Pulmonary artery endothelial cell (primary cell): ENCODE results near the gene SLC2A8. TPM values are rescaled to one million over a fixed set of nuclear protein-coding genes. Genes with fewer than 3 reads are reported as not detected.

Experiments
- DNase-seq: peaks from one replicate; pipeline ENCODE4 v3.0.0-alpha.2; 2011; ENCODE audit warnings: low read depth, low spot score
- total RNA-seq: library from RNA; depleted of rRNA; stranded (reverse); fragments of >200 nt; gene quantifications from 2 replicates; pipeline ENCODE4 v1.2.3, GENCODE V29; 2014

The SLC2A8 gene
- total RNA-seq, 1 donor from 2014 or later, result 9.4 TPM

DNA sequence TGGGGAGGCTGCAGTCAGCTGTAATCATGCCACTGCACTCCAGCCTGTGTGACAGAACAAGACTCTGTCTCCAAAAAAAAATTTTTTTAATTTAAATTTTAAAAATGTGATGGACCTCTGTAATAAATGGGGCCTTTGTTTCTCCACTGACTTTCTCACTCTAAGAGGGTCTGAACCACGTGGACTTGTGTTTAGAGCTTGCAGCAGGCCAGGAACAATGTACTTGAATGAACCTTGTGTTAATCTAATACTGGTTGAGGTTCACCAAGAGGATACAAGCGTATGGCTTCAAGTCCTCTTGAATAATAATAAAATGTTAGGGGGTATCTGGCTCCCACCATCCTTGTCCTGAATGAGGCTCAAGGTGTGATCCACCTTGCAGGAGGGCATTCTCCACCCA lies 14.4 kb upstream of the SLC2A8 start:
- no peak for DNase-seq

- no peak for DNase-seq
These were observed 12.8 kb upstream of the SLC2A8 start for GRCh38 chr9:127384016-127384730.

DNA sequence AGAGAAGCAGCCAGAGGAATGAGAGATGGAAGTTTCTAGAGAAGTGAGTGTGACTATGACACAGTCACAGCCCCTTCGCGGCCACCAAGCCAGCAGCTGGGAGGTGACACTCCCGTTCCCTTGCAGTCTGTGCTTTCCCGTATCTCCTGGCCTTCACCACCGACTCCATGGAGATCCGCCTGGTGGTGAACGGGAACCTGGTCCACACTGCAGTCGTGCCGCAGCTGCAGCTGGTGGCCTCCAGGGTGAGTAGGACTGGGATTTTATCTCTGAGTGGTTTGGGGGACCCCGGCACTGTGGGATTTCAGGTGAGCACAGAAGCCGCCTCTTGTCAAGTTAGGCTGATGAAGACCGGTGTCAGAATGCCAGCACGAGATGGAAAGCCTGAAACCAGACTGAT lies 12.1 kb upstream of the SLC2A8 start:
- DNase-seq, result no peak

DNA sequence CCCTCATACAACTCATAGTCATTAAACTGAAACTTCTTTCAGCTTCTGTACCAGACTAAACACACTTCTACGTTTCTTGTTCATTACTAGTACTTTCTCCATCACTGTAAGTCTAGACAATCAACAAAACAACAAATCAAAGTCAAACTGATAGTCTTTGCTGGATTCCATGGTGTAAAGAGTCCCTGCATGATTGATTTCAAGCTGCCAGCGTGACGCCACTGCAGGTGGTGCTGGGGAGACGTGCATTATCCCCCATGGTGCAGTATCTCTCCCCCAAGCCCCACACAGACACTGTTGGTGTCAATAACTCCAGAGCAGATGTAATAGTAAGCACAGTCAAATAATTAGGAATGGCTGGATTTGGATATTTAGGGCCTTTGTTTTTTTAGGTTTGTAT lies 10.7 kb upstream of the SLC2A8 start:
- DNase-seq, result no peak

DNA sequence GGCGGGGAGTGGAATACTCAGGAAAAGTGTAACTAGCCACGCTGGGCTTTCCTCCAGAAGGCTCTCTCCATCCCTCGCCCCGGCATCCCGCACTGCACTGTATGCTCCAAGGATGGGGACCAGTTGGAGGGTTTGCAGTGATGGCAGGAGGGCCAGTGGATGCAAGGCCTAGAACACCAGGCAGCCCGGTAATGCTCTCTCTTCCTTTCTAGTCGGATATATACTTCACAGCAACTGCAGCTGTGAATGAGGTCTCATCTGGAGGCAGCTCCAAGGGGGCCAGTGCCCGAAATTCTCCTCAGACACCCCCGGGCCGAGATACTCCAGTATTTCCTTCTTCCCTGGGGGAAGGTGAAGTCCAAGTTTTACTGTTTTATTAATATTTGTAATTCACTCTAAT lies 10.0 kb upstream of the SLC2A8 start:
- no peak for DNase-seq

GRCh38 chr9:127388037-127388855 lies 8.7 kb upstream of the SLC2A8 start:
- no peak for DNase-seq

DNA sequence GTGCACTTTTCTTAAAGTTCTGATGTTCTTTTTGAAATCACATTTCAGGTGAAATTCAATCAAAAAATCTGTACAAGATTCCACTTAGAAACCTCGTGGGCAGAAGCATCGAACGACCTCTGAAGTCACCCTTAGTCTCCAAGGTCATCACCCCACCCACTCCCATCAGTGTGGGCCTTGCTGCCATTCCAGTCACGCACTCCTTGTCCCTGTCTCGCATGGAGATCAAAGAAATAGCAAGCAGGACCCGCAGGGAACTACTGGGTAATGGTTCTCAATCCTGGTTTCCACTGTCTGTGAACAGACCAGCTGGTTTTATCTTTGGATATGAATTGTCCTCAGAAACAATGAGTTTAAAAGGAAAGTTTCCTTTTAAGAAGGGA lies 8.1 kb upstream of the SLC2A8 start:
- DNase-seq, result no peak

- no peak for DNase-seq
These were observed 7.4 kb upstream of the SLC2A8 start for GRCh38 chr9:127389381-127390247.

GRCh38 chr9:127390248-127390545 lies 6.8 kb upstream of the SLC2A8 start:
- DNase-seq, result no peak

DNA sequence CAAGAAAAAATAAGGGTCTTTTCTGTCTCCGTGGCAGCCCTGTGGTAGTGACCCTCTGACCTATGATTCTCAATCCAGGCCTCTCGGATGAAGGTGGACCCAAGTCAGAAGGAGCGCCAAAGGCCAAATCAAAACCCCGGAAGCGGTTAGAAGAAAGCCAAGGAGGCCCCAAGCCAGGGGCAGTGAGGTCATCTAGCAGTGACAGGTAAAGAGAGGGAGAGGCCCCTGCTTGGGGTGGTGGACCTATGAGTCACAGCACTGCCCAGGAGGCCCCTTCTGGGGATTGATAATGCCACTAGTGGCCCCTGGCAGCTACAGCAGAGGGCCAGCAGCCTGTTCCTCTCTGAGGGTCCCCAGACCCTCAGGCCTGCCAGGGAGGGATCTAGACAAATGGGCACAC lies 6.4 kb upstream of the SLC2A8 start:
- no peak for DNase-seq

DNA sequence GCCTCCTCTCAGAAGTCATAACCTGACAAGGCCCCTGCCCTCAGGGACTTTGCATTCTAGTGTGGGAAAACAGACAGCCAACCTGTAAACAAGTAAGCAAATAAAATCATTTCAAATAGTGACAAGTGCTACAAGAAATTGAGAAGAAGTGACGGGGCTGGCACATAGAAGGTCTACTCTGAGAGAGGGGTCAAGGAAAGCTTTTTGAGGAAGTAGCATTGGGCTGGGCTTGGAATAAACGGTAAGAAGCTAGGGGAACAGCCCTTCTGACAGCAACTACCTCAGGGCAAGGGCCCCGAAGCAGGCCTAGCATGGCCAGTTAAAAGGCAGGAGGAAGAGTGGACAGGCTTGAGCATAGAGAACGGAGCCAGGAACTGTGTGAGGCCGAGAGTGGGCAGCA lies 4.8 kb upstream of the SLC2A8 start:
- no peak for DNase-seq

GRCh38 chr9:127392976-127393375 lies 4.0 kb upstream of the SLC2A8 start:
- no peak for DNase-seq

DNA sequence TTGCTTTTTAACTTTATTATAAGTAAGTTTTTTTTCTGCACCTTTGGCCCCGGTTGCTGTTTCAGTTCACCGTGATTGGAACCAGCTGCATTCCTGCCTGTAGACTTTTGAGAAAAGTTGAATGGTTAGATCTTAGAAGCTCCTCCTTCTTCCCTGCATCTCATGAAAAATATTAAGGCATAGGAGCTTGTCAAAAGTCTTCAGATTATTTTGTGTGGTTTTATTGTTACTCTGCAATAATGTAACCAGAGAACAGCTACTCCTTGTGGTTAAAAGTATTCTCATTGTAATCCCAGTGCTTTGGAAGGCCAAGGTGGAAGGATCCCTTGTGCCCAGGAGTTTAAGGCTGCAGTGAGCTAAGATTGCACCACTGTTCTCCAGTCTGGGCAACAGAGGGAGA lies 3.3 kb upstream of the SLC2A8 start:
- no peak for DNase-seq

DNA sequence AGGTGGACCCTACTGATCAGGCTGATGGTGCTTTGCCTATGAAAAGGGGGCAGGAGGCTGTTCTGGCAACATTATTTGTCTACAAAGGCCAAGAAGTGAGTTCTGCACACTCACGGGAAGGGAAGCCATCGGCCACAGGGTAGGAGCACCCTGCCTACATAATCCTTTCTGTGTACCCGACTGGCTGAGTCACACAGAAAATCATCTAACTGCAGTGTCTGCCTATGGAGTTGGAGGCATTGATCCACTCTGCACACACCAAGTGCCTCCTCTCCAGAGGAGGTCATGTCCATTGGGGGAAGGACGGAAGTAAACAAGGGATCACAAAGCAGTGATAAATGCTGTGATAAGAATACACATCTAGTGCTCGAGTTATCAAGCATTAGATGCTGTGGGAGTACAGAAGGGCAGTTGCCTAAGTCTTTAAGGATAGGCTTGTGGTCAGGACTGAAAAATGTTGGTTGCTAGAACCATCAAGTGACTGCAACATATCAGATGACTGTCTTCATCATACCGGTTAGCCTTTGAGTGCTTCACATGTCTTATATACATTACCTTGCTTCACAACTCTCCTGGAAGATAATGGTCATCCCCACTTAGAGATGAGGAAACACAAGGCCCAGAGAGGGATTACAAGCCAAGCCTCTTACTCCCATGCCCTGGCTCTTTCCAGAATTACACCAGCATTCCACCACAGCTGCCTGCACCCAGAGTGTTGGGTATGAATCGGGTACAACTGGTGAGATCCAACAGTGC lies 1.3 kb upstream of the SLC2A8 start:
- no peak for DNase-seq

GRCh38 chr9:127396253-127396807 lies 639 bp upstream of the SLC2A8 start:
- DNase-seq, result no peak

GRCh38 chr9:127397646-127398274 lies 791 bp downstream of the SLC2A8 start:
- DNase-seq, result no peak

- no peak for DNase-seq
These were observed 1.3 kb downstream of the SLC2A8 start for GRCh38 chr9:127398275-127398647.

GRCh38 chr9:127398715-127399400 lies 1.9 kb downstream of the SLC2A8 start:
- DNase-seq, result no peak

DNA sequence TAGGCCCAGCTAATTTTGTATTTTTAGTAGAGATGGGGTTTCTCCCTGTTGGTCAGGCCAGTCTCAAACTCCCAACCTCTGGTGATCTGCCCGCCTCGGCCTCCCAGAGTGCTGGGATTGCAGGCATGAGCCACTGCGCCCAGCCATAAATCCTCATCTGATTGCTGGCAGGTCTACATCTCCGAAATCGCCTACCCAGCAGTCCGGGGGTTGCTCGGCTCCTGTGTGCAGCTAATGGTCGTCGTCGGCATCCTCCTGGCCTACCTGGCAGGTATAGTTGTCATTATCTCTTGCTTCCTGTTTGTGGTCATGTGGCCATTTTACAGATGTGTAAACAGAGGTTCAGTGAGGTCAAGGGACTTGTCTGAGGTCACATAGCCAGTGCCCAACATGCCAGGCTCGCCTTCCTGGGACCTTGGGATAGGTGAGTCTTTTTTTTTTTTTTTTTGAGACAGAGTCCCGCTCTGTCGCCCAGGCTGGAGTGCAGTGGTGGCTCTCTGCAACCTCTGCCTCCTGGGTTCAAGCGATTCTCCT lies 2.8 kb downstream of the SLC2A8 start:
- DNase-seq, result no peak
